Stimulated activated CD8-positive, alpha-beta memory T cell treated with anti-CD3 and anti-CD28 coated beads, Interleukin-4, amount 100 ng/mL, for 48 hours (primary cell): ENCODE data around the gene REXO2.
A peak's percentile ranks its signal among the peaks of the same experiment; 100 is the strongest.

Source experiments
- DNase-seq: peaks from one replicate; pipeline ENCODE4 v3.0.0-alpha.2; 2020

The REXO2 gene

DNA sequence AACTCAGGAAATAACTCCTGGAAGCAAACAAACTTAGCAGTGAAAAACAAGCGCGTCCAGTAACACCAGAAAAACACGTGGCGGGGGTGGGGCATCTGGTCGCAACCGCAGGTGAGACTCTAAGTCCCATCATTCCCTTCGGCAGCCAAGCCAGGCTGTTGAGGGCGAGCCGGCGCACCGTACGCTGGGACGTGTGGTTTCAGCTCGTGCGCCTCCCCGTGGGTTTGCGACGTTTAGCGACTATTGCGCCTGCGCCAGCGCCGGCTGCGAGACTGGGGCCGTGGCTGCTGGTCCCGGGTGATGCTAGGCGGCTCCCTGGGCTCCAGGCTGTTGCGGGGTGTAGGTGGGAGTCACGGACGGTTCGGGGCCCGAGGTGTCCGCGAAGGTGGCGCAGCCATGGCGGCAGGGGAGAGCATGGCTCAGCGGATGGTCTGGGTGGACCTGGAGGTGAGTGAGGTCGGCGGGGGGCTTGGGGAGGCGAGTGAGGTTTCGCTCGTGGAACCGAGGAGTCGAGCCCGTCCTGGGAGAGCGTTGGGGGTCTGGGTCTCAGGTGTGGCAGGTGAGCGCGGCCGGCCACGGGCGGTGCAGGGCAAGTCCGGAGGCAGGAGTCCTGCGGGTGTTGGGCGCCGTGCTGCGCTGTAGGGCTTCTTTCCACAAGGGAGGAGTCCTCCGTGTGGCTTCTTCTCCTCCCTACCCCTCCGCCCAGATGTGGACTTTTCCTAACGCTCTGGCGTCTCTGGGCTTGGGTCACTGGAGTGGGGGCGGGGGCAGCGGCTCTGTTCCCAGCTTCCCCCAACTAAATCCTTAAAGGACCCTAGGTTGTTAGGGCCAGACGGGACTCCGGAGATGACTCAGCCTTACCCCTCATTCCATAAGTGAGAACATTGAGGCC, at the start of gene REXO2:
REXO2 (plus strand) TSS at position 239 of the 892 bp plus-strand sequence; CDS start at position 301, 62 bp downstream.
- DNase-seq, result peak; percentile 95

DNA sequence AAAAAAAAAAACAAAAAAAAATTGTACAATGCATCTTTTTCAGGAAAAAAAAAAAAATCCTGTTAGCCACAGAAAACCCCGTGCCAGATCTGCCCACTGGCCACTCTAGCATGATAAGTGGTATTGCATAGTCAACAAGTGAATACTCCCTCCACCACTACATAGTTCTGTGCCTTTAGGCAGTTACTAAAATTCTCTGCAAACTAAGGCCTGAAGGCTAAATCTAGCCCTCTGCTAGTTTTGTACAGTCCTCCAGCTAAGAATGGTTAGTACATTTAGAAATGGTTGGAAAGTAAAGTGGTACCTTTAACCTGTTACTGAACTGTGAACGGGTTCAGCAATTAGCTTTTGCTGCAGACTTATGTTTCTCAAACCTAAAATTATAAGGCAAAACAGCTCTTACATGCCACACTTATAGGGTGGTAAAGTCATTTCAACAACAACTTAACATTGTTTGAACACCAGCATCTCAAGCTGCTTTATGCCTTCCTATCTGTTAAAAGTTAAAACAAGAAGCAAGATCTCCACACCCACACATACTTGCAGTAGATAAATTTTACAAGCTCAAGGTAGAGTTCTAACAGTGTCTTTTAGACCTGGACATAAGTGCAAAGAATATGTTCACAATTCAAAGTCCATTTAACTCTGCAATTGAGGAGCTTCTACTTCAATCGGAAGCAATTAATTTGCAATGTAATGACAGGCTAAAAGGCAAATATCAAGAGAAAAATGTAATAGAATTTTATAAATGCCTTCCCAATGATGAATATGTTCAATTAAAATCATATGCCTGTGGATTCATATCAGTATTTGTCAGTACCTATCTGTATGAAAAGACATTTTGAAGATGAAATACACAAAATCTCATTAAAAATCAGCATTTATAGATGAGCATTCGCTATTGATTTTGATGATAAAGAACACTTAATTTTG, 46.3 kb upstream of the REXO2 start:
- DNase-seq, result no peak

DNA sequence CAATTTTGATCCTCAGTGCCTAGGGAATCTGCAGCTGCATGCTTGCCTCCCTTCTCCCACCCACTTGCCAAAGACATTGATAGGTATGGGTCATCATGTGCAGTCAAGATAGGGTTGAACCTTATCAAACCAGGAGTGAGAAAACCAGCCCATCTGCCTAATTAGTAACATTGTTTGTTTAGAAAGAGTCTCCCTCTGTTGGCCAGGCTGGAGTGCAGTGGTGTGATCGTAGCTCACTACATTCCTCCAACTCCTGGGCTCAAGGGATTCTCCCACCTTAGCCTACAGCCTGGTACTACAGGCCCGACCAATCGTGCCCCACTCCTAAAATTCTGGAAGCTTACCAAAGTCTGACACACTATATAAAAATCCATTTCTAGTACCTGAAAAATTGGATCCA, 43.5 kb upstream of the REXO2 start:
- DNase-seq, result no peak

DNA sequence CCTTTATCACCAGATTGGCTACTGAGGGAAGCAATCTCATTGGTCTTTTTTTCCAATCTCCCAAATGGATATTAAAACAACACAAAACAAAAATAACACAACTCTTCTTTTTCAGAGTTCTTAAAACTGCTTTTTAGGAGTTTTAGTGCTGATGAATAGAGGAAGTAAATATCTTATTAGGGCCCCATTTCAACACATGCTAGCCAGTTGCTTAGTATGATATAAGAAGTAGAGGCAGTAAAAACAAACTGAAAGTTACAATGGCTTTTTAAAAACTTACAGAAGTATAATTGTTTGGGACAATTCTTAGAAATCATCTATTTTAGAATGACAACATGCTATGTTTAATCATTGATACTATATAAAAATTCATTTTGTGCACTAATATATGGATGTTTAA, 42.4 kb upstream of the REXO2 start:
- DNase-seq, result no peak

DNA sequence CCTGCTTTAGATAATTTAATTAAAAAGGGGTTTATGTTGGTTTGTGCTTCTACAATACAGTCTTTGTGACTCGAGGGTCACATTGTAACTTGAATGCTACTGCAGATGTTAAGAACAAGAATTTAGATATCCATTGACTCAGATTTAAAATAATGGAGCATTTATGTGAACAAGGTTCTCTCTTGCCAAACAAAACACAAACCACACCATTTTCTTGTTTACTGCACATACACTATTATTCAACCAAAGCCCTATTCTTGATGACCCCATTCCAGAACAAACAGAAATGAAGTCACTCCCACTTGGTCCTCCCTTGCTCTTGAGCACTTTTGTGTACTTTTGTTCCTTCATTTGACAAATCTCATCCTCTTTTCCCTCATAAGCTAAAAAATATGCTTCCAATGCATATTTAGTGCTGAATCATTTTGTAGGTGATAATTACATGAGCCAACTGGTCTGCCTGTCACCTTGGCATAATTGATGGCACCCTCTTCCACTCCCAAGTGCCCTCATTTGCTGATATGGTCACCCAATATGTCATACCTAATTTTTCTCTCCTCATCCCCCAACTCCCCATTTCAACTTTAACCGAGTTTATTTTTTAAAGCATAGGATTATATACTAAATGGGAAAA, 41.8 kb upstream of the REXO2 start:
- DNase-seq, result no peak

DNA sequence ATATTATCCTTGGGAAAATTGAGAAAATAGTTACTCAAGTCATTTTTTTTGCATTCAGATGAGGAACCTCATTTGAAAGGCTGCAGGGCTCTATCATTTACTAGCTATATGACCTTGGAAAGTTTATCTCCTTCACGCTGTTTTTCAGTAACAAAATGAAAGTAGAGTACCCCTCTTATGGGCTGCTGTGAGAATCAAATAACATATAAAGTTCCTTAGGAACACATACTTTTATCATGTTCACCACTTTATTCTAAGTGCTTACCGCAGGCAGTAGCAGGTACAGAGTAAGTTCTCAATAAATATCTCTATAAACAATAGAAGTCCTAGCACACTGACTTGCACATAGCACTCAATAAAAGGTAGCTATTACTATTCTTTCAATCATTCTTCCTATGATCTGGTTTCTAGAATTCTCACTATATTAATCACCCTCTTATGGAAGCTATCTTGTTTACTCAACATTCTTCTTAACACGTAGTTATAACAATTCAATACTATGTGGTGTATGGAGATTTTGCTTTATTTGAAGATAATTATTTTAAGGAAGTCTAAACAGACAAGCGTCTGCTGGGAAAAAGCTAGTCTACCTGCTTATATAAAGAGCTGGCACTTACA, 40.9 kb upstream of the REXO2 start:
- no peak for DNase-seq

DNA sequence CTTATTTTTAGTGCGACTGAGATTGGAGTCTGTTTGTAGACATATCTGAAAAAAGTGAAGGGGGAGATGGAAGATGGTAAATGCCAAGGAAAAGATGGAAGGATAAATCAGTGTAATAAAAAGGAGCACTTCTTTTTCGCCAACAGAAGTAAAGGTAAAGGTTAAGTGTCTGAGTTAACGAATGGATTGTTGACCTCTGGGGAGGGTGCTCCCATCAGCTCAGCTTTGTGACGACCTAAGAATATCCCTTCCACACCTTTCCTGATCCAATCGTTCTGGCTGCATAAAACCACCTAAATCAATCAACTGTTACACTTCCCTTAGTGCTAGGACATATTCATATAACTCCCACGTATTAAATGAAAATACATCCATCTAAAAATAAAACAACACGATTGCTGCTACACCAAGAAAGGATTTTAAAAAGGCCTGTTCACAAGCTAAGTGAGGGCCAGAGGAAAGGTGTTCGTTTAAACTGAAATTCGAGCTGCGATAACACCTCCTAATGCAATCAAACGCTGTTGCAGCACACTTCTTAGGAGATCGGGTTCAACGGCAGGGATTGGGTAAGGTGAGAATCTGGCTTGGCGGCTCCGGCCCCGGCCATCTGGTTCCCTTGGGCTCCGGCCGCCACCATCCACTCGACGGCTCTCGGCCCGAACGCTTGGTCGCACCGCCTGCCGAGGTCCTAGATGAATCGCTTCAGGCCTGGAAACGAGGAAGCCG, 39.6 kb upstream of the REXO2 start:
- DNase-seq, result no peak

- peak; percentile 98 for DNase-seq
Measured at GRCh38 chr11:114400216-114400914, 38.9 kb upstream of the REXO2 start, which contains the start of the genes C11orf71 and RBM7. C11orf71 (minus strand) TSS chr11:114400511; CDS start chr11:114400331, 180 bp downstream. RBM7 (plus strand) TSS chr11:114400666; CDS start chr11:114400672, 6 bp downstream.

DNA sequence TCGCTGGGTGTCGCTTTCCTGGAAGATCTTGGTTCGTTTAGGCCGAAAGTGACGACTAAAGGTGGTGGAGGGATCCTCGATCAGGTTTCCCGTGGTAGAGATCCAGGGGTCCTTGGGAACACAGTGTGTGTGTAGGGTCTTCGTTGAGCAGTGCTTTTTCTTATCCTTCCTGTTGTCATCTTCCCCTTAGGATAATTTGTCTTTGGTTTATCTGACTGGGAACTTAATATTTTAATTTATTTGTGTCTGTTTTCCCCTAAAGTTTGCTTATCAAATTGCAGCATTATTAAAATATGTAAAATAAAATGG, 38.4 kb upstream of the REXO2 start:
- DNase-seq, result no peak

GRCh38 chr11:114401311-114401710, 38.0 kb upstream of the REXO2 start:
- DNase-seq, result no peak

GRCh38 chr11:114412946-114413345, 26.3 kb upstream of the REXO2 start:
- no peak for DNase-seq

DNA sequence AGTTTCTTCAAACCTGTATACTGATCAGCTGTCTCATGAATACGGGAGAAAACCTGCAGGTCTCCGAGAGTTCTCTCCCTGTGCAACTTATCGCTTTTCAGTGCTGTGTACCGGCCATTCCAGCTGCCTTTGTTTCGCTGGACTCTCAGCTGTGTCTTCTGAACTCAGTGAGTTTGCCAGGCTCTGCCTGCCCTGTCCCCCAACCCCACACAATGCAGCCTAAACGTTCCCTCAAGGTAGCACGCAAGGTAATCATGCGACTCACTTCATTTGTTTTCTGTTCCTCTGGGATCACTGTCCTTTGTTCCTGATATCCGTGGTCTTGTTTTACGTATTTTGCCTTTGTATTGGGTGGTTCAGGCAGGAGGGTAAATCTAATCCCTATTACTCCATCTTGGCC, 25.3 kb upstream of the REXO2 start:
- DNase-seq, result no peak

DNA sequence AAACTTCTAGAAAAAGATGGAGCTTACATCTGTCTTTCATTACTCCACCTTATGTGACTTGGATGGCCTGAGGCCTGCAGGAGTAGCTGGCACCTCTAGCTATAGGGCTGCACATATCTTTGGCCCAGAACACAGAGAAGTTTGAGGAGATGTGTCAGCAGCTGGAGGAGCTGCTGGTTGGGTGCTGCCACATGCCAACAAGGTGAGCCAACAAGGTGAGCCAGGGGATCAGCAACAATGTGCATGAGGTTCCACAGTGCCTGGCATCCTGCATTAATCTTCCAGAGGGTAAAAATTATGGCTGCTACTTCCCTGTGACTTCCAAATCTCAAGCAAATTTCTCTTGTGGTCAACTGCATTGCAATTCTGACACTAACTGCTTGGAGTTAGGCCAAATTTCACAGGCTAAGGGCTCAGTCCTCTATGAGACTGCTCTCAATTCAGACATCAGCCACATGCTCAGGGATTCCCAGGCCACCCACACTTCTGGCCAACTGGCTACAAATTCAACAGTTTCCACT, 22.8 kb upstream of the REXO2 start:
- DNase-seq, result no peak

- DNase-seq, result no peak
Measured at GRCh38 chr11:114426280-114426679, 13.0 kb upstream of the REXO2 start.

DNA sequence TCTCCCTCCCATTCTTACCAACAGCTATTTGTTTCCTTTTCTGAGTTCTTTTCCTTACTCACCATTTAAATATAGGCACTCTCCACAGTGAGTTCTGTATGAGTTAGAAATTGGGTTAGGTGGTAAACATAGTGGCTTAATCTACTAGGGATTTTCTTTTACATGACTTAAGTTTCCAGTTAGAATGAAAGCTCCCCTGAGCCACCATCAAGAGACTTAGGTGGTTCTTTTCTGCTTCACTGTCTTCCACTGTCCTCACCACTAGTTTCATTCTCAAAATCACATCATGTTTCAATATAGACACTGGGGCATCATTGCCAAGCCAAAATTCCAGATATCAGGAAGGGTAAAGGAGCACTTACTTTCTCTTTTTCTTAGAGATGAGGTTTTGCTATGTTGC, 9.0 kb upstream of the REXO2 start:
- no peak for DNase-seq

GRCh38 chr11:114432893-114433292, 6.4 kb upstream of the REXO2 start:
- no peak for DNase-seq

- no peak for DNase-seq
Measured at GRCh38 chr11:114433376-114433775, 5.9 kb upstream of the REXO2 start.

- no peak for DNase-seq
Measured at GRCh38 chr11:114438303-114438702, 964 bp upstream of the REXO2 start.

GRCh38 chr11:114440121-114440860, 1.0 kb downstream of the REXO2 start:
- DNase-seq, result no peak
